Measurements from ENCODE around the gene NUDT4. TPM values are rescaled to one million over a fixed set of nuclear protein-coding genes. Genes with fewer than 3 reads are reported as not detected.

Gene NUDT4
- total RNA-seq, 4 donors from 2014 or later, result 58.0 to 147 (median 90.9) TPM

- TF ChIP-seq CTCF (IDR thresholded peaks at IDR 0.05; ENCODE audit: low read depth), result no peak
These were observed 19.7 kb downstream of the NUDT4 start for GRCh38 chr12:93397412-93397811.

GRCh38 chr12:93402333-93403311, 24.9 kb downstream of the NUDT4 start:
- TF ChIP-seq CTCF (IDR thresholded peaks at IDR 0.05; ENCODE audit: low read depth), result no peak

- no peak for TF ChIP-seq CTCF (IDR thresholded peaks at IDR 0.05; ENCODE audit: low read depth)
These were observed 26.5 kb downstream of the NUDT4 start for GRCh38 chr12:93403988-93404803.

GRCh38 chr12:93404961-93405849, 27.5 kb downstream of the NUDT4 start:
- TF ChIP-seq CTCF (IDR thresholded peaks at IDR 0.05; ENCODE audit: low read depth), result no peak

- no peak for TF ChIP-seq CTCF (IDR thresholded peaks at IDR 0.05; ENCODE audit: low read depth)
These were observed 29.6 kb downstream of the NUDT4 start for GRCh38 chr12:93407054-93407962.

GRCh38 chr12:93407963-93408283, 30.2 kb downstream of the NUDT4 start:
- TF ChIP-seq CTCF (IDR thresholded peaks at IDR 0.05; ENCODE audit: low read depth), result no peak
